ENCODE data around the gene GRK4.

Gene GRK4

DNA sequence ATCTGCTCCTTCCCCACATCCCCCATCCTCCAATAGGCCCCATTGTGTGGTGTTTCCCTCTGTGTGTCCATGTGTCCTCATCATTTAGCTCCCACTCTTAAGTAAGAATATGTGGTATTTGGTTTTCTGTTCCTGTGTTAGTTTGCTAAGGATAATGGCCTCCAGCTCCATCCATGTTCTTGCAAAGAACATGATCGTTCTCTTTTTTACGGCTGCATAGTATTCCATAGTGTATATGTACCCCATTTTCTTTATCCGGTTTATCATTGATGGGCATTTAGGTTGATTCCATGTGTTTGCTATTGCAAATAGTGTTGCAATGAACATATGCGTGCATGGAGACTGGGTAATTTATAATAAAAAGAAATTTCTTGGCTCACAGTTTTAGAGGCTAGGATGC is 31.5 kb downstream of the GRK4 start:
- H3K4me2 ChIP-seq (ENCODE audit: low read depth, low read length, poor library complexity, severe bottlenecking), result no peak overlapping the region
- H3K36me3 ChIP-seq (ENCODE audit: insufficient read depth, low read length), result no peaks in the 10 kb centered on the region
- no peaks in the 10 kb centered on the region for H3K9me2 ChIP-seq (replicated peaks; ENCODE audit: low read depth, low read length)
- TF ChIP-seq, protein P1, sequence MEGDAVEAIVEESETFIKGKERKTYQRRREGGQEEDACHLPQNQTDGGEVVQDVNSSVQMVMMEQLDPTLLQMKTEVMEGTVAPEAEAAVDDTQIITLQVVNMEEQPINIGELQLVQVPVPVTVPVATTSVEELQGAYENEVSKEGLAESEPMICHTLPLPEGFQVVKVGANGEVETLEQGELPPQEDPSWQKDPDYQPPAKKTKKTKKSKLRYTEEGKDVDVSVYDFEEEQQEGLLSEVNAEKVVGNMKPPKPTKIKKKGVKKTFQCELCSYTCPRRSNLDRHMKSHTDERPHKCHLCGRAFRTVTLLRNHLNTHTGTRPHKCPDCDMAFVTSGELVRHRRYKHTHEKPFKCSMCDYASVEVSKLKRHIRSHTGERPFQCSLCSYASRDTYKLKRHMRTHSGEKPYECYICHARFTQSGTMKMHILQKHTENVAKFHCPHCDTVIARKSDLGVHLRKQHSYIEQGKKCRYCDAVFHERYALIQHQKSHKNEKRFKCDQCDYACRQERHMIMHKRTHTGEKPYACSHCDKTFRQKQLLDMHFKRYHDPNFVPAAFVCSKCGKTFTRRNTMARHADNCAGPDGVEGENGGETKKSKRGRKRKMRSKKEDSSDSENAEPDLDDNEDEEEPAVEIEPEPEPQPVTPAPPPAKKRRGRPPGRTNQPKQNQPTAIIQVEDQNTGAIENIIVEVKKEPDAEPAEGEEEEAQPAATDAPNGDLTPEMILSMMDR (conservative IDR thresholded peaks at IDR 0.05; ENCODE audit: low read length), result no peak
- TF ChIP-seq EZH2phosphoT487 (IDR thresholded peaks at IDR 0.05; ENCODE audit: borderline replicate concordance), result no peak
- H3K79me2 ChIP-seq (ENCODE audit: insufficient read depth, low read length), result no peaks in the 10 kb centered on the region
- no peak overlapping the region for H3K9ac ChIP-seq (ENCODE audit: low read depth, low read length, poor library complexity, severe bottlenecking)
- H2AFZ ChIP-seq (ENCODE audit: low read length), result no peak overlapping the region
- no peaks in the 10 kb centered on the region for H3K9me3 ChIP-seq (ENCODE audit: insufficient read depth, low read depth, low read length)
- H3K4me1 ChIP-seq (ENCODE audit: insufficient read depth, low read length, poor library complexity, severe bottlenecking), result no peaks in the 10 kb centered on the region
- no peaks in the 10 kb centered on the region for H4K20me1 ChIP-seq (ENCODE audit: insufficient read depth, low read length, poor library complexity, severe bottlenecking)
- H3K27me3 ChIP-seq (ENCODE audit: insufficient read depth, low read length, poor library complexity, severe bottlenecking), result no peaks in the 10 kb centered on the region
- H3K4me3 ChIP-seq (ENCODE audit: low read length, poor library complexity, severe bottlenecking), result no peak overlapping the region
- H3F3A ChIP-seq (ENCODE audit: low read depth), result no peaks in the 10 kb centered on the region

DNA sequence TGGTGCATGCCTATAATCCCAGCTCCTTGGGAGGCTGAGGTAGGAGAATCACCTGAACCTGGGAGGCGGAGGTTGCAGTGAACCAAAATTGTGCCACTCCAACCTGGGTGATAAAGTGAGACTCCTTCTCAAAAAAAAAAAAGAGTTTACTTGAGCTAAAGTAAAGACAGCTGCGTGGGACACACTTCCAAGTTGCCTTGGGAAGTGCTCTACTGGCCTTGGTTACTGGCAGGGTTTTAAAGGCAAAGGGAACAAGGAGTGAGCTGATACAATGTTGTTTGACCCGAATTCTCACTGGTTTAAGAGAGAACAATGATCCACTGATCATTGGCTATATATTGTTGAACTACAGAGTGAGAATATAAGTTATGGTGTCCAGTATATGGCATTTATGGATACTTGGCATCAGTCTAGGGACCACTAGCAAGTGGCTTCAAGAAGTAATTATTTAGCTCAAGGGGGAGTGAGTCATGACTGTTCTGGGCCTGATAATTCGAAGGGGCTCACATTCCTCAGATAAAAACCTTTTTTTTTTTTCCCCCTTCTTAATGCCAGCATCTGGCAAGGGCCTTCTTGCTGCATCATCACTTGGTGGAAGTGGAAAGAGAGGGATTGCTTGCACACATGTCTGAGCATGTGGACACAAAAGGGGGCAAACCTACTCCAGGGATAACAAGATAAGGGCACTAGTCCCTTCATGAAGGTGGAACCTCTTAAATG is 32.3 kb downstream of the GRK4 start:
- H3F3A ChIP-seq (ENCODE audit: low read depth), result no peaks in the 10 kb centered on the region
- H3K4me2 ChIP-seq (ENCODE audit: low read depth, low read length, poor library complexity, severe bottlenecking), result no peak overlapping the region
- H3K36me3 ChIP-seq (ENCODE audit: insufficient read depth, low read length), result no peaks in the 10 kb centered on the region
- no peaks in the 10 kb centered on the region for H3K27me3 ChIP-seq (ENCODE audit: insufficient read depth, low read length, poor library complexity, severe bottlenecking)
- no peaks in the 10 kb centered on the region for H3K9me3 ChIP-seq (ENCODE audit: insufficient read depth, low read depth, low read length)
- H3K4me1 ChIP-seq (ENCODE audit: insufficient read depth, low read length, poor library complexity, severe bottlenecking), result no peaks in the 10 kb centered on the region
- no peaks in the 10 kb centered on the region for H4K20me1 ChIP-seq (ENCODE audit: insufficient read depth, low read length, poor library complexity, severe bottlenecking)
- H3K79me2 ChIP-seq (ENCODE audit: insufficient read depth, low read length), result no peaks in the 10 kb centered on the region
- no peak overlapping the region for H2AFZ ChIP-seq (ENCODE audit: low read length)
- H3K9ac ChIP-seq (ENCODE audit: low read depth, low read length, poor library complexity, severe bottlenecking), result no peak overlapping the region
- H3K9me2 ChIP-seq (replicated peaks; ENCODE audit: low read depth, low read length), result no peaks in the 10 kb centered on the region
- TF ChIP-seq, protein P1 (conservative IDR thresholded peaks at IDR 0.05; ENCODE audit: low read length), result no peak
- TF ChIP-seq EZH2phosphoT487 (IDR thresholded peaks at IDR 0.05; ENCODE audit: borderline replicate concordance), result no peak
- no peak overlapping the region for H3K4me3 ChIP-seq (ENCODE audit: low read length, poor library complexity, severe bottlenecking)

DNA sequence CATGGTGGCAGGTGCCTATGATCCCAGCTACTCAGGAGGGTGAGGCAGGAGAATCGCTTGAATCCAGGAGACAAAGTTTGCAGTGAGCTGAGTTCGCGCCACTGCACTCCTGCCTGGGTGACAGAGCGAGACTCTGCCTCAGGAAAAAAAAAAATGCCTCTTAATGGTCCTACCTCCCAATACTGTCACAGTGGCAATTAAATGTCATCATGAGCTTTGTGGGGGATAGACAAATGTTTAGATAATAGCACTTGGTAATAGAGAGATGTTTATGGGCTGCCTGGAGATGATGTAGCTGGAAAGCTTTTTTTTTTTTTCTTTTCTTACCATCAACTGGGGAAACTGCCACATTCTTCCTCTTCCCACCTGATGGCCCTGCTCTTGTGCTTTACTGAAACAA is 33.0 kb downstream of the GRK4 start:
- H3K4me2 ChIP-seq (ENCODE audit: low read depth, low read length, poor library complexity, severe bottlenecking), result no peak overlapping the region

More for the DNA sequence above, 33.0 kb downstream of the GRK4 start:
- TF ChIP-seq, protein P1 (conservative IDR thresholded peaks at IDR 0.05; ENCODE audit: low read length), result no peak
- no peak for TF ChIP-seq EZH2phosphoT487 (IDR thresholded peaks at IDR 0.05; ENCODE audit: borderline replicate concordance)
- no peaks in the 10 kb centered on the region for H3K79me2 ChIP-seq (ENCODE audit: insufficient read depth, low read length)
- H3K4me3 ChIP-seq (ENCODE audit: low read length, poor library complexity, severe bottlenecking), result no peak overlapping the region
- no peak overlapping the region for H2AFZ ChIP-seq (ENCODE audit: low read length)
- no peaks in the 10 kb centered on the region for H3K36me3 ChIP-seq (ENCODE audit: insufficient read depth, low read length)
- no peaks in the 10 kb centered on the region for H3K4me1 ChIP-seq (ENCODE audit: insufficient read depth, low read length, poor library complexity, severe bottlenecking)
- no peaks in the 10 kb centered on the region for H4K20me1 ChIP-seq (ENCODE audit: insufficient read depth, low read length, poor library complexity, severe bottlenecking)
- no peaks in the 10 kb centered on the region for H3F3A ChIP-seq (ENCODE audit: low read depth)
- no peaks in the 10 kb centered on the region for H3K27me3 ChIP-seq (ENCODE audit: insufficient read depth, low read length, poor library complexity, severe bottlenecking)
- H3K9me2 ChIP-seq (replicated peaks; ENCODE audit: low read depth, low read length), result no peaks in the 10 kb centered on the region
- no peak overlapping the region for H3K9ac ChIP-seq (ENCODE audit: low read depth, low read length, poor library complexity, severe bottlenecking)
- no peaks in the 10 kb centered on the region for H3K9me3 ChIP-seq (ENCODE audit: insufficient read depth, low read depth, low read length)

Data from Loucy (cell line).